Stimulated activated CD4-positive, alpha-beta T cell treated with anti-CD3 and anti-CD28 coated beads, Interleukin-15, amount 100 ng/mL, for 24 hours (primary cell): ENCODE results near the gene MYADM.

Source experiments
- DNase-seq: peaks from one replicate; pipeline ENCODE4 v3.0.0-alpha.2; 2020

Gene MYADM

DNA sequence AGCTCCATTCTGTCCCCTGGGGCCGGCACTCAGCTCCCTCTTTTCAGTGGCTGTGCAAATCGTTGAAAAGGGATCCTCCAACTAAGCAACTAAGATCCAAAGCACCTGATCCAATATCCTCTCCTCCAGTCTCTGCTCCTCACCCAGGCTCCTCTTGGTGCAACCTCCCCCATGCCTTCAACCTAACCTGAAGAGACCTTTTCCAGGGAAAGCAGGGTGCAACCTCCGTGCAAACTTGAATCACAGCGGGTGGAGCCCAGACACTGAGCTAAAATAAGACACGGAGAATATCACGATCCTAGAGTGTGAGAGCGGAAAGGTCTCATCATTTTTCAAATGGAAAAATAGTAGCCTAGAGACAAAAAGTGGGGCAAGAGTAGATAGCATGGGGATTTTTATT lies 49.7 kb downstream of the MYADM start:
- DNase-seq = no peak
